ENCODE measurements around the gene PGLYRP4.

GRCh38 chr1:153397051-153397923 lies 48.6 kb upstream of the PGLYRP4 start:
- TF ChIP-seq ARNT (IDR thresholded peaks at IDR 0.05) (no peak), FOXA1 (IDR thresholded peaks at IDR 0.05) (no peak), FOXK2 (IDR thresholded peaks at IDR 0.05) (no peak), NFRKB (IDR thresholded peaks at IDR 0.05) (no peak), HDGF (IDR thresholded peaks at IDR 0.05; ENCODE audit: borderline replicate concordance) (no peak), LEF1 (IDR thresholded peaks at IDR 0.05; ENCODE audit: borderline replicate concordance) (no peak), SUZ12 (IDR thresholded peaks at IDR 0.05) (no peak), BHLHE40 (IDR thresholded peaks at IDR 0.05; ENCODE audit: borderline replicate concordance) (no peak)
